NCI-H2107 treated with DMSO at 0.1 percent for 48 hours (cell line): ENCODE data around the gene OR1L1.

ENCODE experiments used
- DNase-seq: peaks from one replicate; lab custom pipeline; 2025; ENCODE audit not compliant: unreplicated experiment; lab: John Stamatoyannopoulos, UW

Gene OR1L1, protein sequence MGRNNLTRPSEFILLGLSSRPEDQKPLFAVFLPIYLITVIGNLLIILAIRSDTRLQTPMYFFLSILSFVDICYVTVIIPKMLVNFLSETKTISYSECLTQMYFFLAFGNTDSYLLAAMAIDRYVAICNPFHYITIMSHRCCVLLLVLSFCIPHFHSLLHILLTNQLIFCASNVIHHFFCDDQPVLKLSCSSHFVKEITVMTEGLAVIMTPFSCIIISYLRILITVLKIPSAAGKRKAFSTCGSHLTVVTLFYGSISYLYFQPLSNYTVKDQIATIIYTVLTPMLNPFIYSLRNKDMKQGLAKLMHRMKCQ

DNA sequence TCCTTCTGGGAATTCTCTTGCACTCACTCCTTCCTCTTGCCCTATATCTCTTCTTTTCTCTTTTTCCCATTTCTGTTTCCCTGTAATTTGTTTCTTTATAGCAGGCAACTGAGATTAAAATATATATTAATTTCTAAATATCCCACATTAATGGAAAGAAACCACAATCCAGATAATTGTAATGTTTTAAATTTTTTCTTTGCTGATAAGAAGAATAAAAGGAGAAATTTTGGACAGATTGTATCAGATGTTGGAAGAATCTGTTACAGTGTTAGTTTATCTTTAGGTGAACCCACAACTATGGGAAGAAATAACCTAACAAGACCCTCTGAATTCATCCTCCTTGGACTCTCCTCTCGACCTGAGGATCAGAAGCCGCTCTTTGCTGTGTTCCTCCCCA, at the start of gene OR1L1:
Gene OR1L1, plus strand, starts transcription at position 301 of the 400 bp plus-strand sequence. Its CDS starts 0 bp downstream, at position 301.
- DNase-seq: no peak

DNA sequence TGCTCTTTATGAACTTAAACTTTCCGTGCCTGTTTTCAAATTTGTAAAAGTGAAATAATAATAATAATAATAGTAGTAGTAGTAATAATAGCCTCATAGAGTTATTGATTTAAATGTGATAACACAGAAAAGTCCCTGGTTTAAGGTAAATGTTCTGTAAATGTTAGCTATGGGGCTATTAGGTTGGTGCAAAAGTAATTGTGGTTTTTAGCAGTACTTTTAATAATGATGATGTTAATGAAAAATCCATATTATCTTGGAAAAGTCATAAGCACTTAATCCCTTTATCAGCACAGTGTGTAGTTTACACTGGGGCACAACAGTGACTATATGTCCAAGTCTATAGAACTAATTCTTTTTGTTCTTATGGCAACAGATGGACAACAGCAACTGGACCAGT, 47.2 kb upstream of the OR1L1 start, which contains the start of gene OR1Q1:
Gene OR1Q1, plus strand, starts transcription at position 377 of the 400 bp plus-strand sequence. Its CDS starts 0 bp downstream, at position 377.
- DNase-seq: no peak

DNA sequence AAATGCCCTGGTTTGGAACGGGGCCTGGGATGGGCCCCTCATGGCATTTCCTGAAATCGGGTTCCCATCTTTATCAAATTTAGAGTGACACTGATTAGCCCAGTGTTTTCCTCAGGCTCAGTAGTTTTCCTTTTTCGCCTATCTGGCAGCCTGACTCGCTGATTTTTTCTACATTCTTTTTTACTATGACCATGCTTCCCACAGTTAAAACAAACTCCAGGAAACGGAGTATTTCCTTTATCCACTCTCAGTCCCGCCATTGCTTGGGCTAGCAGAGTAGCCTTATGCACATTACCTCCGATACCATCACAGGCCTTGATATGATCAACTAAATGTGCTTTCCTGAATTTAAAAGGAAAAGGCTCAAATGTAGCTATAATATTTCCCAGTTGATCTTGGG, 41.5 kb upstream of the OR1L1 start:
- DNase-seq: no peak

DNA sequence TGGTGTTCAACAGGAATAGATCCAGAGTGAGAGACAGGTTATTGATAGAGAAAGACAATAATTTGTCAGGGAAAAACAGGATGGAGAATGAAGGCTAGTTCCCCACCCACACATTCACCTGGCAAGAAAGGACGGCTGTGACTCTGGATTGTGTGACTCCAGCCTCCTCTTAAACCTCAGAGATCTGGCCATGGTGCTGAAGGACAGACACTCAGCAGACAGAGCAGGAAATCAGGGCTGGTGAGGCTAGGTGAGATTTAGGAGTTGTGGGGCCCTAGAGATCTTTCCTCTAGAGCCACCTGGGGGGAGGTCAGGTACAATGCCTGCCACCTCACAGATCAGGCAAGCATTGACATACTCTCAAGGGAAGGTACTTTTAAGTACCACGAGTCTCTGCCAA, 19.3 kb upstream of the OR1L1 start:
- DNase-seq: no peak

DNA sequence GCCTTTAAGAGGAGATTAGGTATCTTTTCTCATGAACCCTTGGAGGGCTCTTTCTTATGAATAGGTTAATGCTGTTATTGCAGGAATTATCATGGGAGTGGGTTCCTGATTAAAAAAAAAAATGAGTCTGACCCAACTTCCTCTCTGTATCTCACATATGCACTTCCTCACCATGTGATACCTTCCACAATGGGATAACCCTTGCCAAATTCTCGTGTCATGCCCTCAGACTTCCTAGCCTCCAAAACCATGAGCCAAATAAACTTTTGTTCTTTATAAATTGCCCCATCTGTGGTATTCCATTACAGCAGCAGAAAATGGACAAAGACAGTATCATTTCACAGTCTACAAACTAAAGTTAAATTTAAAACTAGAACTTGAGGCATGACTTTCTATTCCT, 5.1 kb upstream of the OR1L1 start:
- no peak for DNase-seq

DNA sequence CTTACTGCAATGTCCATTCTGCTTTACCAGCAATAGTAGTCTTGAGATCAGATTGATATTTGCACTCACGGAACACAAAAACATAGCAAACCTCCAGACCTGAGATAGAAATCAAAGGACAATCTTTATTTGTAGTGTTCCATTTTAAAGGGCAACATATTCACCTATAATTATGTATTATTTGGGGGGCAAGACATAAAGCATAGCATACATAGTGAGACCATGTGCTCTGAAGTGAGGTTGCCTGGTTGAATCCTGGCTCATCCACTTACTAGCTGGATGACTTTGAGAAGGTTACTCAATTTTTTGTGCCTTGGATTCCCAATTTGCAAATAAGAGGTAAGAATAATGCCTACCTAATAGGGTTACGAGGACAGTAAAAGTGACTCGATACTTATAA, 4.0 kb upstream of the OR1L1 start, which contains the start of gene OR1B1:
Gene OR1B1, minus strand, starts transcription at position 101 of the 400 bp plus-strand sequence.
- DNase-seq: no peak

DNA sequence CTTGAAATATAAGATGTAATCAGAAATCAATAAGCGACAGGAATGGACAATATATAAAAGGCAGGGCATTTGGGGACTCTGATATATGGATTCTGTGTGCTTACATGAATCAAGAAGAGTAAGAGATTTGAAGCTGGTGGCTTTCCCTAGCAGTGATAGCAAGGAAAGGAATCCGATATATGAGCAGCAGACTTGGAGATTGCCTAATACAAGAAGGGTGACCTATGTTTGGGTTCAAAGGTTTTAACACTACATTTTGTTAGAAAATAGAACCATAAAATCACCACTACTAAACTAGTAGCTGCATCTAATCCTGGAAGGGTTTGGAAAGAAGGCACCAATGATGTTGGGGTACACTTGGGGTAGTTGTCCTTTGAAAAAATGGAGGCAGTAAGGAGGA, 11.0 kb downstream of the OR1L1 start:
- no peak for DNase-seq

DNA sequence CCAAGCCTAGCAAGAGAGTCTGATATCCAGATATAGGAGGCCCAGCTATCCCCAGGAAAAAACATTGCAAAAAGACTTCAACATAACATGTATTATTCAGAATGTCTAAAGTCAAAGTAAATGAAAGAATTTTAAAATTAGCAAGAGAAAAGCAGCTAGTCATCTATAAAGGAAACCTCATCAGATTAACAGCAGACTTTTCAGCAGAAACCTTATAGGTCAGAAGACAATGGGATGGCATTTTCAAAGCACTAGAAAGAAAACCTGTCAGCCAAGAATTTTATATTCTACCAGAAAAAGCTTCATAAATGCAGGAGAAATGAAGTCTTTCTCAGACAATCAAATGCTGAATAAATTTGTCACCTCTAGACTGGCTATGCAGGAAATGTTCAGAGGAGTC, 23.3 kb downstream of the OR1L1 start:
- no peak for DNase-seq

DNA sequence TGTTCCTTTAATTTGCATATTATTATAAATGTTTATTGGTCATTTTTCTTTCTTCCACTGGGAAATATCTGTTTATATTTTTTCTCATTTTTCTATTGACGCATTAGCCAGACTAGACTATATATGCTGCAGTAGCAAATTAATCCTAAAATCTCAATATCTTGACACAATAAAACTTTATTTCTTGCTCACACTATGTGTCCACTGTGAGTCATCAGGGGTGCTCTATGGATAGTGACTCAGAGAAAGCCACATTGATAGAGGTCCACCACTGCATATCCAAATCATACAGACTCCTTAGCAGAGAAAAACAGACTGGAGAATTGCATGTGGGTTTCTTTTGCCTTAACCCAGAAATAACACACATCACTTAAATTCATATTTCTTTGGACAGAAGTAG, 34.2 kb downstream of the OR1L1 start:
- no peak for DNase-seq
